NCI-H2081 (cell line): ENCODE data around the gene DNAJB14.

Experiments used
- DNase-seq, 2 experiments: peaks; one replicate each; lab custom pipeline; 2025; lab: John Stamatoyannopoulos, UW

Gene DNAJB14

GRCh38 chr4:99863804-99864203 is 82.6 kb downstream of the DNAJB14 start:
- no peak for DNase-seq

DNA sequence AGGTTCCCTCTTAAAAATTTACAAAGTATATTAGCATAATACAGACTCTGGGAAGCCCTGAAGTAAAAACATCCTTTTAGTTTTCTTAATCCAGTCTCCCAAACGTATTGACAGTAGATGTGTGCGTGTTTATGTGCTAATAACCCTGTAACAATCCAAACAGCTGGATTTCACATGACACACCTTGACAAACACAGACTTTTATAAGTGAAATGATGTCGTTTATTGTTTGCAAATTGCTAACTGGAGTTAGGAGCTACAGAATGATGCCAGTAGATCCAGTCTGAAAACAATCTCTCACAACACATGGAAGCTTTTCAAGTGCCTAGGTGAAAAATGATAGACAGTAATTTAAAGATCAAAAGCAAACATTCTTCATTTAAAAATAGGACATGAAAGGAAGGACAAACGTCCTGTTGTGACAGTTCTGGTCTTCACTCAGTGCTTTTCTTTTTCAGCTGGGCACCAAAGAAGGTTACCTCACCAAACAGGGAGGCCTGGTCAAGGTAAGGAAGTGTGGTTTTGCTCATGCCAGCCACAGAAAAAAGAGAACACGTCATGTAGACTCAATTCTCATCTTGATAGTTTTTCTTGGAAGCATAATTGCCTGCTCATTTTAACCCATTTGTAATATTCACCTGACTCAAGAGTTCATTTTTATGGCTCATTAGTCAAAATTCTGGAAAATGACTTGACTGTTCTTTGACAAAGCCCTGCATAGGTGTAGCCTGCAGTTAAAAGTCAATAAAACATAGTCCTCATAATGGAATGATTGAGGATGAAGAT is 85.1 kb downstream of the DNAJB14 start:
- peak in 1 of 2 experiments; percentile 79 for DNase-seq

- no peak for DNase-seq
Observed at GRCh38 chr4:99860521-99860920, 85.9 kb downstream of the DNAJB14 start.

DNA sequence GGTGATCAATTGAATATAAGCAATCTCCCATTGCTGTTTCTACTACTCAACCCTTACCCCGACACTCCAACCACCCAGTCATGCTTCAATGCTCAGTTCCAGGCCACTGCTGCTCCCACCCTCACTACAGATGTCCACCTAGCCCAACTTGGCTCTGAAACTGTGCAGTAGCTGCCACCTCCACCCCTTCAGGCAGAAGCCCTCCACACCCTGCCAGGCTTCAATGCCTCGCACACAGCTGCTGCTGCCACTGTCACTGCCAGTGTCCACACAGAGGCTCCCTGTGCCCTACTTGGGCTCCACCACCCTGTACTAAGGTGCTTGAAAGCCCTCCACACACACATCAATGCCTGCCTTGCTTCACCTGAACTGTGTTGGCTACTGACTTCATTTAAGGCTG is 86.8 kb downstream of the DNAJB14 start:
- DNase-seq, result no peak

DNA sequence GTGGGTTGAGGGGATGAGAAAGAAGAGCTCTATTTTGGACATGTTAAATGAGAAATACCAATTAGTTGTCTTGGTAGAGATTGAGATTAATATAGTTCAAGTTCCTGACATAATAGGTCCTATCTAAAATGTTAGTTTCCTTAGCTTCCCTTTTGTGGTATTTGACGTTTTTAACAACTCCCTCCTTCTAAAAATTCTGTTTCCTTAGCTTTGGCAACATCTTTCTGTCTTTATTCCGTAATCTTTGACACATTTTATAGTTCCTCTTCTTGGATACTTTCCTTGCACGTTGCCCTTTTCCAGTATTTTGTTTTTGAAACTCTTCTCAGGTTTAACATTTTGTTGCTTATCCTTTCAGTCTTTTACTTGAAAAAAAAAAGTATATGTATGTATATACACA is 89.1 kb downstream of the DNAJB14 start:
- DNase-seq, result no peak

GRCh38 chr4:99856166-99856565 is 90.3 kb downstream of the DNAJB14 start:
- DNase-seq, result no peak

DNA sequence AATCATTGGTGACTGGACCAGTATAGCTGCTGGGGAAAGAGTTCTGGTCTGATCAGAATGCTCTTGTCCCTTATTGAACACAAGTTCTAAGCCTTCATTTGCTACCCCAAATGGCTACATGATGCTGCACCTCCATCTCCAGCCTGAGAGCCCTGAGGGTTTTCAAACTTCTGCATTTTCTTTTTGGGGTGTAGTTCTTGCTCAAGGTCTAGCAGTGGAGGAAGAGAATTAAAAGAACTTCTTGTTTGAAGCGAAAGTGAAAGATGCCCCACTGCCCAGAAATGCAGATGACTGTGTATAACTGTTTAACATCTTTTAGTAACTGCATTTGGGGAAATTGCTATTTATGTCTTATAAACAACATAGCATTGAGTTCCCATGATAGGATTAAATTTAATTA is 90.7 kb downstream of the DNAJB14 start:
- no peak for DNase-seq

- DNase-seq, result no peak
Observed at GRCh38 chr4:99853999-99854398, 92.4 kb downstream of the DNAJB14 start.

DNA sequence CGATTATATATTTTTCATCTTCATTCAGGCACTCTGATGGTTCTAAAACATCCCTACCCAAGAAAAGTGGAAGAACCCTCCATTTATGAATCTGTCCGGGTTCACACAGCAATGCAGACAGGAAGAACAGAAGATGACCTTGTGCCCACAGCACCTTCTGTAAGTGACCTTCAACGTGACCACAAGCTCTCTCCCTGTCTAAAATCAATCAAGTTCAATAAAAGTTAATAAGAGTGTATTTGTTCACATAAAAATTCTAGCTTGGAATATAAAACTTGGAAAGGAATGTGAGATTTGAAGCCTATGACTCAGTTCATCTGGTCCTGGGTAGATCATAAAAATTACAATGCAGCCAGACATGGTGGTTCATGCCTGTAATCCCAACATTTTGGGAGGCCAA is 93.2 kb downstream of the DNAJB14 start:
- no peak for DNase-seq

GRCh38 chr4:99852199-99852749 is 94.1 kb downstream of the DNAJB14 start:
- no peak for DNase-seq

GRCh38 chr4:99848591-99849001 is 97.8 kb downstream of the DNAJB14 start:
- DNase-seq, result no peak

DNA sequence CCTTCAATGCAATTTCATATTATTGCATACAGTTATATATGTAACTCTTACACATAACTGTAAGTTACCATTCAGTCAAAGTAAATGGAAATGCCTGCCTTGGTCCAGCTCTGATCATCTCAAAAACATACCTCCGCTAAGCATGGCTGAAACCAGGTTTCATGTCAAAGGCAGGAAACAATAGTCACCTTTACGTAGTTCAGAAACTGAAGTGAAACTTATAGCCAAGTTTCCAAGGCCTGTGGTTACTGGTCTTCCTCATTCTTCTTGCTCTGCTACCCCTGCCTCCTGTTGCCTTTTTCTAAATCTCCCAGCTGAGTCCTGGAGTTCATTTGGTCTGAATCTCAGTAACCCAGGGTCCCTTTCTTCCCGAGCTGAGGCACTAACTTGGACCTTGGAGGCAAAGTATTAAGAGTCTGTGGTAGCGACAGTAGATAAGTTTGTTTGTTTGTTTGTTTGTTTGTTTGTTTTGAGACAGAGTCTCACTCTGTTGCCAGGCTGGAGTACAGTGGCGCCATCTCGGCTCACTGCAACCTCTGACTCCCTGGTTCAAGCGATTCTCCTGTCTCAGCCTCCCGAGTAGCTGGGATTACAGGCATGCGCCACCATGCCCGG is 98.9 kb downstream of the DNAJB14 start:
- DNase-seq, result no peak

DNA sequence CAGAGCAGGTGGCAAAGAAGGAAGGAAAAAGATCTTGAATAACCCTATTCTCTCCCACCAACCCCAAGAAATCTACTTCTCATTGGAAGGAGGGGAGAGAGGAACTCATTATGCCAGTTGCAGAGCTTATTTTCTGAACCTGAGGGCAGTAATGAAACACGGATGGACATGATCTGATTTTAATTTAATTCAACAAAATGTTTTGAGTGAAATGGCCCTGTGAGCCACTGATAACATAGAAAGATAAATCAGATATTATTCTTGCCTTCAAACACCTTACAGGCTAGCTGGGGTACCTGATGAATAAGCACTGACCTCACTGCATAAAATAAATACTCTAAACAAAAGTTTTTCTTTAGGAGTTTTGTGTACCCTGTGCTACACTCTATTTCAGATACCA is 99.5 kb downstream of the DNAJB14 start:
- no peak for DNase-seq
